H1 (cell line): ENCODE results near the gene NSFL1C. TPM values are rescaled to one million over a fixed set of nuclear protein-coding genes. Genes with fewer than 3 reads are reported as not detected.

Experiments used
- GTF2F1 ChIP-seq: IDR thresholded peaks from 2 replicates; pipeline ENCODE4 v1.6.1; 2012; ENCODE audit warnings: low read depth, low read length, improper control_type of control experiment, borderline replicate concordance
- HDAC2 ChIP-seq, 2 experiments: fragments of 300-600 bp in 1 of 2; sonication (generic) in 1 of 2; IDR thresholded peaks; 2 replicates each; pipeline ENCODE4 v1.6.1; 2011 to 2012; ENCODE audit warnings: low read depth in 2 of 2, low read length in 2 of 2, mild to moderate bottlenecking in 2 of 2, moderate library complexity in 2 of 2, borderline replicate concordance in 1 of 2, inconsistent platforms in 1 of 2
- NRF1 ChIP-seq: IDR thresholded peaks from 2 replicates; pipeline ENCODE4 v1.6.1; 2011; ENCODE audit warnings: mild to moderate bottlenecking, low read depth, low read length, improper control_type of control experiment
- PHF8 ChIP-seq: fragments of 200-600 bp; sonication (generic); conservative IDR thresholded peaks from 2 replicates; pipeline ENCODE4 v1.7.1; 2012; ENCODE audit warnings: low read depth, mild to moderate bottlenecking, inconsistent platforms, low read length, moderate library complexity
- POLR2AphosphoS5 ChIP-seq: IDR thresholded peaks from 2 replicates; pipeline ENCODE4 v1.6.1; 2011; ENCODE audit warnings: low read depth, low read length
- RNF2 ChIP-seq: fragments of 200-900, 300-1000 bp; sonication (generic); IDR thresholded peaks from 2 replicates; pipeline ENCODE4 v1.7.1; 2016; ENCODE audit warnings: borderline replicate concordance, low read depth, mild to moderate bottlenecking, antibody characterized with exemption, low read length; ENCODE audit not compliant: poor library complexity, severe bottlenecking; ENCODE audit errors: missing control alignments
- RXRA ChIP-seq: IDR thresholded peaks from 2 replicates; pipeline ENCODE4 v1.6.1; 2011; ENCODE audit warnings: low read depth, mild to moderate bottlenecking, low read length, moderate library complexity; ENCODE audit not compliant: insufficient read depth
- SIRT6 ChIP-seq: IDR thresholded peaks from one replicate; pipeline ENCODE4 v1.7.1; 2012; ENCODE audit warnings: low read length, inconsistent platforms
- SP2 ChIP-seq: IDR thresholded peaks from 2 replicates; pipeline ENCODE4 v1.6.1; 2012; ENCODE audit warnings: mild to moderate bottlenecking, low read length, inconsistent platforms
- SRF ChIP-seq: IDR thresholded peaks from 2 replicates; pipeline ENCODE4 v1.6.1; 2011; ENCODE audit warnings: mild to moderate bottlenecking, low read depth, low read length, moderate library complexity
- YY1 ChIP-seq: IDR thresholded peaks from 2 replicates; pipeline ENCODE4 v1.6.1; 2011; ENCODE audit warnings: low read depth, mild to moderate bottlenecking, low read length
- polyA plus RNA-seq, 7 experiments: library from polyadenylated mRNA; depleted of rRNA in 3 of 7; stranded (reverse) in 5 of 7; unstranded in 2 of 7; fragments of >200 nt in 5 of 7; fragments of 200-250 nt in 2 of 7; gene quantifications; 1 replicate in 5 of 7; 2 replicates in 1 of 7; 4 replicates in 1 of 7; pipeline versions ENCODE4 v1.2.1 to v1.2.3, GENCODE V29; 2011 to 2013; ENCODE audit warnings: missing spikeins in 2 of 7, mixed read lengths in 2 of 7
- total RNA-seq: library from RNA; stranded (reverse); fragmentation: NEBNext Ultra II Directional; extraction: Animal tissue kit (Norgen Biotek cat#: 25700); gene quantifications from 2 replicates; pipeline ENCODE4 v1.2.1, GENCODE V29; 2021
- TF ChIP-seq, protein P1 (sequence below): fragments of 300-600 bp; sonication (generic); IDR thresholded peaks from 2 replicates; pipeline ENCODE4 v1.7.1; 2012; ENCODE audit warnings: low read length, moderate library complexity, mild to moderate bottlenecking, inconsistent platforms; ENCODE audit not compliant: insufficient replicate concordance

NSFL1C gene
- total and polyA plus RNA-seq, 2 of the 8 experiments (the other 6 are each of a cell fraction or from before 2014, with no cell fraction given), result 21.6 to 98.0 TPM

DNA sequence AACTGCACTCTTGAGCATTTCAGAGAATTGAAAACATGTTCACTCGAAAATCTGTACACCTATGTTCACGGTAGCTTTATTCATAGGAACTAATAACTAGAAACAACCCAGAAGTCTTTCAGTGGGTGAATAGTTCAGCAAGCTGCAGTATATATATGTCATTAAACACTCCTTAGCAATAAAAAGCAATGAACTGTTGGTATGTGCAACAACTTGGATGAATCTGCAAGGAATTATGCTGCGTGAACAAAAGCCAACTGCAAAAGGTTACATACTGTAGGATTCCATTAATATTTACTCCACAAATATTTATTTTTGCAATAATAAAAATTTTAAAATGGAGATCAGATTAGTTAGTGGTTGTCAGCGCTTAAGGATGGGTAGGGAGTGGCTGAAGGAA, 51.7 kb downstream of the NSFL1C start (continued):
- TF ChIP-seq, protein P1, sequence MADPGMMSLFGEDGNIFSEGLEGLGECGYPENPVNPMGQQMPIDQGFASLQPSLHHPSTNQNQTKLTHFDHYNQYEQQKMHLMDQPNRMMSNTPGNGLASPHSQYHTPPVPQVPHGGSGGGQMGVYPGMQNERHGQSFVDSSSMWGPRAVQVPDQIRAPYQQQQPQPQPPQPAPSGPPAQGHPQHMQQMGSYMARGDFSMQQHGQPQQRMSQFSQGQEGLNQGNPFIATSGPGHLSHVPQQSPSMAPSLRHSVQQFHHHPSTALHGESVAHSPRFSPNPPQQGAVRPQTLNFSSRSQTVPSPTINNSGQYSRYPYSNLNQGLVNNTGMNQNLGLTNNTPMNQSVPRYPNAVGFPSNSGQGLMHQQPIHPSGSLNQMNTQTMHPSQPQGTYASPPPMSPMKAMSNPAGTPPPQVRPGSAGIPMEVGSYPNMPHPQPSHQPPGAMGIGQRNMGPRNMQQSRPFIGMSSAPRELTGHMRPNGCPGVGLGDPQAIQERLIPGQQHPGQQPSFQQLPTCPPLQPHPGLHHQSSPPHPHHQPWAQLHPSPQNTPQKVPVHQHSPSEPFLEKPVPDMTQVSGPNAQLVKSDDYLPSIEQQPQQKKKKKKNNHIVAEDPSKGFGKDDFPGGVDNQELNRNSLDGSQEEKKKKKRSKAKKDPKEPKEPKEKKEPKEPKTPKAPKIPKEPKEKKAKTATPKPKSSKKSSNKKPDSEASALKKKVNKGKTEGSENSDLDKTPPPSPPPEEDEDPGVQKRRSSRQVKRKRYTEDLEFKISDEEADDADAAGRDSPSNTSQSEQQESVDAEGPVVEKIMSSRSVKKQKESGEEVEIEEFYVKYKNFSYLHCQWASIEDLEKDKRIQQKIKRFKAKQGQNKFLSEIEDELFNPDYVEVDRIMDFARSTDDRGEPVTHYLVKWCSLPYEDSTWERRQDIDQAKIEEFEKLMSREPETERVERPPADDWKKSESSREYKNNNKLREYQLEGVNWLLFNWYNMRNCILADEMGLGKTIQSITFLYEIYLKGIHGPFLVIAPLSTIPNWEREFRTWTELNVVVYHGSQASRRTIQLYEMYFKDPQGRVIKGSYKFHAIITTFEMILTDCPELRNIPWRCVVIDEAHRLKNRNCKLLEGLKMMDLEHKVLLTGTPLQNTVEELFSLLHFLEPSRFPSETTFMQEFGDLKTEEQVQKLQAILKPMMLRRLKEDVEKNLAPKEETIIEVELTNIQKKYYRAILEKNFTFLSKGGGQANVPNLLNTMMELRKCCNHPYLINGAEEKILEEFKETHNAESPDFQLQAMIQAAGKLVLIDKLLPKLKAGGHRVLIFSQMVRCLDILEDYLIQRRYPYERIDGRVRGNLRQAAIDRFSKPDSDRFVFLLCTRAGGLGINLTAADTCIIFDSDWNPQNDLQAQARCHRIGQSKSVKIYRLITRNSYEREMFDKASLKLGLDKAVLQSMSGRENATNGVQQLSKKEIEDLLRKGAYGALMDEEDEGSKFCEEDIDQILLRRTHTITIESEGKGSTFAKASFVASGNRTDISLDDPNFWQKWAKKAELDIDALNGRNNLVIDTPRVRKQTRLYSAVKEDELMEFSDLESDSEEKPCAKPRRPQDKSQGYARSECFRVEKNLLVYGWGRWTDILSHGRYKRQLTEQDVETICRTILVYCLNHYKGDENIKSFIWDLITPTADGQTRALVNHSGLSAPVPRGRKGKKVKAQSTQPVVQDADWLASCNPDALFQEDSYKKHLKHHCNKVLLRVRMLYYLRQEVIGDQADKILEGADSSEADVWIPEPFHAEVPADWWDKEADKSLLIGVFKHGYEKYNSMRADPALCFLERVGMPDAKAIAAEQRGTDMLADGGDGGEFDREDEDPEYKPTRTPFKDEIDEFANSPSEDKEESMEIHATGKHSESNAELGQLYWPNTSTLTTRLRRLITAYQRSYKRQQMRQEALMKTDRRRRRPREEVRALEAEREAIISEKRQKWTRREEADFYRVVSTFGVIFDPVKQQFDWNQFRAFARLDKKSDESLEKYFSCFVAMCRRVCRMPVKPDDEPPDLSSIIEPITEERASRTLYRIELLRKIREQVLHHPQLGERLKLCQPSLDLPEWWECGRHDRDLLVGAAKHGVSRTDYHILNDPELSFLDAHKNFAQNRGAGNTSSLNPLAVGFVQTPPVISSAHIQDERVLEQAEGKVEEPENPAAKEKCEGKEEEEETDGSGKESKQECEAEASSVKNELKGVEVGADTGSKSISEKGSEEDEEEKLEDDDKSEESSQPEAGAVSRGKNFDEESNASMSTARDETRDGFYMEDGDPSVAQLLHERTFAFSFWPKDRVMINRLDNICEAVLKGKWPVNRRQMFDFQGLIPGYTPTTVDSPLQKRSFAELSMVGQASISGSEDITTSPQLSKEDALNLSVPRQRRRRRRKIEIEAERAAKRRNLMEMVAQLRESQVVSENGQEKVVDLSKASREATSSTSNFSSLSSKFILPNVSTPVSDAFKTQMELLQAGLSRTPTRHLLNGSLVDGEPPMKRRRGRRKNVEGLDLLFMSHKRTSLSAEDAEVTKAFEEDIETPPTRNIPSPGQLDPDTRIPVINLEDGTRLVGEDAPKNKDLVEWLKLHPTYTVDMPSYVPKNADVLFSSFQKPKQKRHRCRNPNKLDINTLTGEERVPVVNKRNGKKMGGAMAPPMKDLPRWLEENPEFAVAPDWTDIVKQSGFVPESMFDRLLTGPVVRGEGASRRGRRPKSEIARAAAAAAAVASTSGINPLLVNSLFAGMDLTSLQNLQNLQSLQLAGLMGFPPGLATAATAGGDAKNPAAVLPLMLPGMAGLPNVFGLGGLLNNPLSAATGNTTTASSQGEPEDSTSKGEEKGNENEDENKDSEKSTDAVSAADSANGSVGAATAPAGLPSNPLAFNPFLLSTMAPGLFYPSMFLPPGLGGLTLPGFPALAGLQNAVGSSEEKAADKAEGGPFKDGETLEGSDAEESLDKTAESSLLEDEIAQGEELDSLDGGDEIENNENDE, result no peak
- TF ChIP-seq NRF1 (no peak), YY1 (no peak), RNF2 (no peak), POLR2AphosphoS5 (no peak), GTF2F1 (no peak), PHF8 (no peak), SP2 (no peak), RXRA (no peak), SIRT6 (no peak), HDAC2 (IDR thresholded peaks at IDR 0.05; ENCODE audit: borderline replicate concordance in 1 of 2, low read depth in 2 of 2, low read length in 2 of 2) (no peak), SRF (no peak)
